Adrenal gland (tissue), 19 donors: ENCODE results near the gene SPOP. TPM values are rescaled to one million over a fixed set of nuclear protein-coding genes. Genes with fewer than 3 reads are reported as not detected.
A peak's percentile ranks its signal among the peaks of the same experiment; 100 is the strongest.

Source experiments
- DNase-seq, 7 donors: peaks; one replicate each; pipeline ENCODE4 v3.0.0-alpha.2; 2019 to 2020
- H3K27ac ChIP-seq, 5 donors: fragments of 200-600 bp; sonication (generic) in 4 of 5; 1 replicate in 3 of 5; 2 replicates in 2 of 5; pipeline versions ENCODE4 v1.5.1 to v1.8.0; 2016 to 2020; ENCODE audit warnings: mild to moderate bottlenecking in 1 of 5
- H3K27me3 ChIP-seq: fragments of 200-600 bp; 2 replicates; pipeline ENCODE4 v1.8.0; 2021
- H3K36me3 ChIP-seq, 2 donors: fragments of 200-600 bp; replicated peaks in 1 of 2; 1 replicate in 1 of 2; 2 replicates in 1 of 2; pipeline versions ENCODE4 v1.5.1 to v1.8.0; 2018 to 2022
- H3K4me1 ChIP-seq, 2 donors: fragments of 200-600 bp; replicated peaks in 1 of 2; 1 replicate in 1 of 2; 2 replicates in 1 of 2; pipeline versions ENCODE4 v1.5.1 to v1.8.0; 2018 to 2021
- H3K4me3 ChIP-seq, 4 donors: fragments of 200-600 bp; sonication (generic) in 3 of 4; one replicate each; pipeline ENCODE4 v1.5.1; 2016 to 2018
- H3K9me3 ChIP-seq, 3 donors: fragments of 200-600 bp; sonication (generic) in 1 of 3; replicated peaks in 1 of 3; 1 replicate in 2 of 3; 2 replicates in 1 of 3; pipeline versions ENCODE4 v1.5.1 to v1.8.0; 2016 to 2021
- CTCF ChIP-seq, 6 experiments: fragments of 450-650 bp in 4 of 6; fragments of 200-600 bp in 2 of 6; sonication (generic) in 1 of 6; IDR thresholded peaks; 1 replicate in 5 of 6; 2 replicates in 1 of 6; pipeline versions ENCODE4 v1.5.1 to v1.8.0; 2016 to 2021; ENCODE audit warnings: antibody characterized with exemption in 6 of 6, mild to moderate bottlenecking in 2 of 6, moderate library complexity in 1 of 6
- POLR2A ChIP-seq, 2 donors: fragments of 450-650 bp; IDR thresholded peaks; one replicate each; pipeline ENCODE4 v1.6.1; 2017; ENCODE audit warnings: antibody characterized with exemption in 2 of 2, mild to moderate bottlenecking in 2 of 2, moderate library complexity in 1 of 2
- WGBS, 4 donors: extraction: QIAGEN DNeasy Blood & Tissue Kit in 2 of 4; methylation state at CpG; one replicate each; pipeline versions ENCODE4 v1.1.5 to v1.1.7; 2013 to 2017; 5-methylcytosine and 5-hydroxymethylcytosine counted together
- intact Hi-C, 2 donors: fragments of 100-400 bp; cut with DNase I; formaldehyde crosslinking; loops; one replicate each; pipeline versions ENCODE4 v1.14.1 to v1.15.0; 2022 to 2023
- long read RNA-seq, 10 donors: library from polyadenylated mRNA in 3 of 10; unstranded in 2 of 10; stranded (forward) in 1 of 10; transcript quantifications; one replicate each; pipeline ENCODE4 v2.0.0 and lab custom pipeline, GENCODE V29; 2021 to 2026
- polyA plus RNA-seq, 3 donors: library from polyadenylated mRNA; stranded (reverse); fragments of 200-250 nt in 2 of 3; fragments of 350-450 nt in 1 of 3; fragmentation: Illumina TruSeq in 1 of 3; extraction: RNeasy Lipid Tissue Mini Kit (QIAGEN cat#74804) in 1 of 3; gene quantifications; one replicate each; pipeline ENCODE4 v1.2.3, GENCODE V29; 2013 to 2014
- total RNA-seq, 9 donors: library from RNA; depleted of rRNA in 4 of 9; stranded (reverse); fragments of >200 nt in 4 of 9; fragments of 120-200 nt in 1 of 9; fragmentation: NEBNext Ultra II Directional in 1 of 9; extraction: Animal tissue kit (Norgen Biotek cat#: 25700) in 1 of 9; gene quantifications; one replicate each; pipeline versions ENCODE4 v1.1.0 to v1.2.4, GENCODE V29; 2013 to 2023
- donor health status: healthy with polysubstance abuse.
- donor health status: Bipolar disorder and iron deficiency.
- donor health status: DM: yes; HTN: yes; CAD: no.
- donor health status: DM: no; HTN: no; CAD: no.
- donor health status: DM: no; HTN: no; CAD: no.
- donor health status: DM: yes; HTN: yes; CAD: no.

Gene SPOP
- total RNA-seq (10 to 100 TPM; 44.0 to 86.4 (median 59.1) TPM), polyA plus RNA-seq (10 to 100 TPM; 22.4 to 47.8 (median 33.6) TPM)
- long read RNA-seq, donor 1, transcript SPOP-221 (1 exons, 2,135 nt): major isoform, 14 of 32 reads
- long read RNA-seq, donor 1, transcript SPOP-222 (2 exons, 421 nt): minor isoform, 5 of 32 reads
- long read RNA-seq, donor 1, transcript SPOP-206 (10 exons, 1,865 nt): minor isoform, 12 of 32 reads
- long read RNA-seq, donor 1, partial matches to known transcripts: 0 of 32 reads
- long read RNA-seq, donor 1, other reads (novel, unspliced or antisense): 0 of 32 reads
- long read RNA-seq, donor 2, transcript SPOP-206 (10 exons, 1,865 nt): minor isoform, 6 of 41 reads
- long read RNA-seq, donor 2, transcript SPOP-221 (1 exons, 2,135 nt): major isoform, 24 of 41 reads
- long read RNA-seq, donor 2, transcript SPOP-222 (2 exons, 421 nt): minor isoform, 10 of 41 reads
- long read RNA-seq, donor 2, partial matches to known transcripts: 0 of 41 reads
- long read RNA-seq, donor 2, other reads (novel, unspliced or antisense): 0 of 41 reads
- long read RNA-seq, donor 3, transcript SPOP-206 (10 exons, 1,865 nt): minor isoform, 9 of 28 reads
- long read RNA-seq, donor 3, transcript SPOP-221 (1 exons, 2,135 nt): major isoform, 14 of 28 reads
- long read RNA-seq, donor 3, partial matches to known transcripts: 0 of 28 reads
- long read RNA-seq, donor 3, other reads (novel, unspliced or antisense): 0 of 28 reads
- long read RNA-seq, donor 4, transcript SPOP-206 (10 exons, 1,865 nt): major isoform, 41 of 66 reads
- long read RNA-seq, donor 4, transcript SPOP-201 (11 exons, 2,965 nt): minor isoform, 6 of 66 reads
- long read RNA-seq, donor 4, transcript SPOP-202 (11 exons, 2,985 nt): minor isoform, 7 of 66 reads
- long read RNA-seq, donor 4, partial matches to known transcripts: 1 of 66 reads
- long read RNA-seq, donor 4, other reads (novel, unspliced or antisense): 9 of 66 reads
- long read RNA-seq, donor 5, transcript SPOP-206 (10 exons, 1,865 nt): major isoform, 118 of 166 reads
- long read RNA-seq, donor 5, transcript SPOP-221 (1 exons, 2,135 nt): minor isoform, 6 of 166 reads
- long read RNA-seq, donor 5, transcript SPOP-202 (11 exons, 2,985 nt): minor isoform, 15 of 166 reads
- long read RNA-seq, donor 5, transcript SPOP-201 (11 exons, 2,965 nt): minor isoform, 5 of 166 reads
- long read RNA-seq, donor 5, partial matches to known transcripts: 3 of 166 reads
- long read RNA-seq, donor 5, other reads (novel, unspliced or antisense): 19 of 166 reads
- long read RNA-seq, donor 6, transcript SPOP-206 (10 exons, 1,865 nt): major isoform, 20 of 35 reads
- long read RNA-seq, donor 6, partial matches to known transcripts: 4 of 35 reads
- long read RNA-seq, donor 6, other reads (novel, unspliced or antisense): 6 of 35 reads
- long read RNA-seq, donor 7, transcript SPOP-221 (1 exons, 2,135 nt): major isoform, 13 of 20 reads
- long read RNA-seq, donor 7, partial matches to known transcripts: 0 of 20 reads
- long read RNA-seq, donor 7, other reads (novel, unspliced or antisense): 0 of 20 reads
- long read RNA-seq, donor 8, transcript SPOP-206 (10 exons, 1,865 nt): minor isoform, 18 of 51 reads
- long read RNA-seq, donor 8, transcript SPOP-221 (1 exons, 2,135 nt): major isoform, 25 of 51 reads
- long read RNA-seq, donor 8, transcript SPOP-222 (2 exons, 421 nt): minor isoform, 8 of 51 reads
- long read RNA-seq, donor 8, partial matches to known transcripts: 0 of 51 reads
- long read RNA-seq, donor 8, other reads (novel, unspliced or antisense): 0 of 51 reads
- long read RNA-seq, donor 9, transcript SPOP-206 (10 exons, 1,865 nt): minor isoform, 9 of 49 reads
- long read RNA-seq, donor 9, transcript SPOP-221 (1 exons, 2,135 nt): major isoform, 33 of 49 reads
- long read RNA-seq, donor 9, partial matches to known transcripts: 0 of 49 reads
- long read RNA-seq, donor 9, other reads (novel, unspliced or antisense): 0 of 49 reads
- long read RNA-seq, donor 10, transcript SPOP-206 (10 exons, 1,865 nt): major isoform, 13 of 24 reads
- long read RNA-seq, donor 10, transcript SPOP-222 (2 exons, 421 nt): minor isoform, 6 of 24 reads
- long read RNA-seq, donor 10, partial matches to known transcripts: 0 of 24 reads
- long read RNA-seq, donor 10, other reads (novel, unspliced or antisense): 0 of 24 reads

- no peaks in the 10 kb centered on the region for H3K36me3 ChIP-seq
- peak within 1 kb of the TSS; percentile 85 to 99 (median 96) for H3K27ac ChIP-seq
- DNase-seq: peak; percentile 99 to 100 (median 100)
- peaks cover 26 to 38% of the 10 kb centered on the region in 2 donors for H3K4me1 ChIP-seq
- peak within 1 kb of the TSS in 3 of 4 donors; percentile 36 to 78 (median 75) for H3K4me3 ChIP-seq
- intact Hi-C loops: no loop called here
- WGBS, 4 donors: 15 to 20% (median 18%) methylated on average over 38 to 53 of the region's 53 CpGs
- H3K9me3 ChIP-seq: no peaks in the 10 kb centered on the region
- TF ChIP-seq POLR2A (IDR thresholded peaks at IDR 0.05) (peak; percentile 19 to 69), CTCF (IDR thresholded peaks at IDR 0.05) (no peak)
- no peaks in the 10 kb centered on the region for H3K27me3 ChIP-seq
These were observed at the start of gene SPOP for GRCh38 chr17:49677933-49678847. TSS of gene SPOP (minus strand) at chr17:49678097. CDS start at chr17:49622810, 55,287 bp downstream.

- WGBS, 4 donors: 87 to 93% (median 90%) methylated on average over 4 of the region's 4 CpGs
- no peak for TF ChIP-seq CTCF (IDR thresholded peaks at IDR 0.05)
- TF ChIP-seq POLR2A (IDR thresholded peaks at IDR 0.05): no peak
- peaks cover 10 to 28% of the 10 kb centered on the region in 2 donors for H3K4me1 ChIP-seq
- no peaks in the 10 kb centered on the region for H3K36me3 ChIP-seq
- H3K27ac ChIP-seq: no peak overlapping the region
- no peaks in the 10 kb centered on the region for H3K27me3 ChIP-seq
- no peak for DNase-seq
- intact Hi-C loops: no loop called here
- H3K9me3 ChIP-seq: no peaks in the 10 kb centered on the region
- no peak overlapping the region for H3K4me3 ChIP-seq
These were observed 49.5 kb upstream of the SPOP start for GRCh38 chr17:49727380-49727779.
